GM23248 (cell line): ENCODE results near the gene CPAMD8. TPM values are rescaled to one million over a fixed set of nuclear protein-coding genes. Genes with fewer than 3 reads are reported as not detected.
A peak's percentile ranks its signal among the peaks of the same experiment; 100 is the strongest.

Experiments used
- DNase-seq: peaks from one replicate; pipeline ENCODE4 v3.0.0-alpha.2; 2015
- H2AFZ ChIP-seq: fragments of 200-600 bp; sonication (generic); 2 replicates; pipeline ENCODE4 v1.6.1; 2016; ENCODE audit warnings: antibody characterized with exemption
- H3F3A ChIP-seq: fragments of 200-600 bp; sonication (generic); 2 replicates; pipeline ENCODE4 v1.6.1; 2016; ENCODE audit warnings: mild to moderate bottlenecking, antibody characterized with exemption, mixed run types; ENCODE audit not compliant: insufficient read depth
- H3K27ac ChIP-seq: fragments of 200-600 bp; sonication (generic); 2 replicates; pipeline ENCODE4 v1.5.1; 2016; ENCODE audit warnings: mild to moderate bottlenecking
- H3K27me3 ChIP-seq: fragments of 200-600 bp; sonication (generic); replicated peaks from 2 replicates; pipeline ENCODE4 v1.6.1; 2016; ENCODE audit warnings: mild to moderate bottlenecking; ENCODE audit not compliant: insufficient read depth
- H3K36me3 ChIP-seq: fragments of 200-600 bp; sonication (generic); 2 replicates; pipeline ENCODE4 v1.6.1; 2016; ENCODE audit warnings: low read depth, mild to moderate bottlenecking
- H3K4me1 ChIP-seq: fragments of 200-600 bp; sonication (generic); 2 replicates; pipeline ENCODE4 v1.6.1; 2016; ENCODE audit warnings: mild to moderate bottlenecking; ENCODE audit not compliant: insufficient read depth
- H3K4me2 ChIP-seq: fragments of 200-600 bp; sonication (generic); one replicate; pipeline ENCODE4 v1.6.1; 2016; ENCODE audit warnings: mild to moderate bottlenecking; ENCODE audit not compliant: unreplicated experiment
- H3K4me3 ChIP-seq: fragments of 200-600 bp; sonication (generic); 2 replicates; pipeline ENCODE4 v1.5.1; 2016; ENCODE audit warnings: mild to moderate bottlenecking
- H3K79me2 ChIP-seq: fragments of 200-600 bp; sonication (generic); 2 replicates; pipeline ENCODE4 v1.6.1; 2016; ENCODE audit warnings: mild to moderate bottlenecking; ENCODE audit not compliant: insufficient read depth
- H3K9ac ChIP-seq: fragments of 200-600 bp; sonication (generic); 2 replicates; pipeline ENCODE4 v1.6.1; 2016; ENCODE audit warnings: mild to moderate bottlenecking
- H3K9me2 ChIP-seq: fragments of 200-600 bp; sonication (generic); 2 replicates; pipeline ENCODE4 v1.6.1; 2016; ENCODE audit warnings: mixed run types, mild to moderate bottlenecking, moderate library complexity; ENCODE audit not compliant: insufficient read depth
- H3K9me3 ChIP-seq: fragments of 200-600 bp; sonication (generic); one replicate; pipeline ENCODE4 v1.6.1; 2017; ENCODE audit warnings: low read depth
- H4K20me1 ChIP-seq: fragments of 200-600 bp; sonication (generic); 2 replicates; pipeline ENCODE4 v1.6.0; 2016; ENCODE audit not compliant: insufficient read depth
- EZH2 ChIP-seq: fragments of 200-600 bp; sonication (generic); IDR thresholded peaks from 2 replicates; pipeline ENCODE4 v1.6.1; 2018; ENCODE audit warnings: antibody characterized with exemption, mild to moderate bottlenecking; ENCODE audit not compliant: insufficient read depth, poor library complexity, severe bottlenecking
- EZH2phosphoT487 ChIP-seq: fragments of 200-600 bp; sonication (generic); IDR thresholded peaks from 2 replicates; pipeline ENCODE4 v1.6.1; 2018; ENCODE audit warnings: antibody characterized with exemption, moderate library complexity, mild to moderate bottlenecking, low read depth; ENCODE audit not compliant: insufficient read depth
- WGBS, 2 experiments: methylation state at CpG; one replicate each; pipeline ENCODE4 v1.1.6; 2015 to 2017; ENCODE audit warnings: low lambda C conversion rate in 2 of 2, low coverage in 1 of 2; ENCODE audit errors: missing lambda C conversion rate in 2 of 2; 5-methylcytosine and 5-hydroxymethylcytosine counted together
- in situ Hi-C: fragments of 300-500 bp; cut with MboI; formaldehyde crosslinking; loops from 2 replicates; pipeline ENCODE4 v1.15.0; 2020
- polyA plus RNA-seq: library from polyadenylated mRNA; unstranded; fragments of >200 nt; fragmentation: Nextera tagmentation; extraction: Ambion mirVana; gene quantifications from 2 replicates; pipeline ENCODE4 v1.2.1, GENCODE V29; 2016
- total RNA-seq: library from RNA; depleted of rRNA; stranded (reverse); fragments of >200 nt; shearing (Covaris generic); gene quantifications from 2 replicates; pipeline ENCODE4 v1.2.3, GENCODE V29; 2014

CPAMD8 gene
- total and polyA plus RNA-seq, 2 experiments from 2014 or later = 0.76 to 0.80 TPM

DNA sequence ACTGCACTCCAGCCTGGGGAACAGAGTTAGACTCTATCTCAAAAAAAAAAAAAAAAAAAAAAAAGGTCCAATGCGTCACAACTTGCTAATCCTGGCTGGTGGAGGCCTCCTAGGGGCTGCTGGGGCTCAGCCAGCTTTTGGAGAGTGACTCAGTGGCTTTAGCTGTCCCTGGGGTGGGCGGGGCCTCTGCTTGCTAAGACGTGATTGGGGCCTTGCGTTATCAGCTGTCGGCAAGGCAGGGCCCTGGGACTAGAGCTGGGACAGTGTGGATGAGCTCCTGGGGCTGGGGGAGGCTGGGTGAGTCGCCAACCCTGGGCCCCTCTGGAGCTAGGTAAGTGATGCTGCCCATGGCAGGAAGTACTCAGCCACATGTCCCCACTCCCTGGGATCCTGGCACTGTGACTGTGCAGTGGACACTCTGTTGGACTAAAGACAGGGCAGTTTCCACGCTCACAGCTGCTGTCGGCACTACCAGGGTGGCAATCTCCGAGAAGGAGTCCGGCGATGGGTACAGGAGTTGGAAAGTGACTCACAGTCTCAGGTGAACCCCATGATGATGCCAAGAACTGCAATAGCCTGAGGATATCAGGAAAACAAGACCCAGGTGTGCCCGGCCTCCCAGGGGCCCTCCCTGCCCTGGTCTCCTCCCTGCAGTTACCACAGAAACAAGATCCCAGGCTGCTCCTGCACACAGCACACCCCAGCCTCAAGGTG, 105.6 kb downstream of the CPAMD8 start:
- WGBS, 2 experiments = 58 to 60% methylated on average over 12 of the region's 12 CpGs
- Histone ChIP-seq H3K36me3 (no peaks in the 10 kb centered on the region), H3K79me2 (no peaks in the 10 kb centered on the region), H3K9ac (no peak overlapping the region), H2AFZ (no peak overlapping the region), H4K20me1 (no peaks in the 10 kb centered on the region), H3K4me2 (no peak overlapping the region), H3K27me3 (0 out of 2 replicates have a peak, but pooled peaks cover 6% of the 10 kb centered on the region), H3K4me3 (no peak overlapping the region), H3K9me3 (no peaks in the 10 kb centered on the region), H3F3A (no peaks in the 10 kb centered on the region), H3K27ac (no peak overlapping the region), H3K9me2 (no peaks in the 10 kb centered on the region), H3K4me1 (no peaks in the 10 kb centered on the region)
- TF ChIP-seq EZH2 = no peak
- TF ChIP-seq EZH2phosphoT487 = no peak
- peak; percentile 91 for DNase-seq
- in situ Hi-C loops = no loop called here

DNA sequence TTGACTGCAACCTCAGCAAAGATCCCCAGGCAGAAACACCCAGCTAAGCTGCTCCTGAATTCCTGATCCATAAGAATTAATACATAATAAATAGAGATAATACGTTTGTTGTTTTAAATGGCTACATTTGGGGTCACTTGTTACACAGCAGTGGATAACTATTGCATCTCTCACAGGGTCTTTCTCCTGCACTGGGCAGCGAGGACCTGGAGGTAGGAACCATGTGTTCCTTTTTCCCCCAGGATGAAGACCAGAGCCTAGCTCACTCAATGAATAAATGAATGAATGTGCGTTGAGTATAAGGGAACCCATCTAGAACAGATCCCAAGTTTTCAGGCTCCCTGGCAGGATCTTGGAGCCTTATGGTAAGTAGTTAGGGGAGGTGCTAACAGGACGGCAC, 107.1 kb downstream of the CPAMD8 start:
- H3F3A ChIP-seq = no peaks in the 10 kb centered on the region
- H3K4me3 ChIP-seq = no peak overlapping the region
- H3K4me2 ChIP-seq = no peak overlapping the region
- no peak for TF ChIP-seq EZH2phosphoT487
- TF ChIP-seq EZH2 = no peak
- no peaks in the 10 kb centered on the region for H4K20me1 ChIP-seq
- in situ Hi-C loops = no loop called here
- no peak overlapping the region for H2AFZ ChIP-seq
- DNase-seq = no peak
- no peak overlapping the region for H3K9ac ChIP-seq
- H3K9me2 ChIP-seq = no peaks in the 10 kb centered on the region
- H3K4me1 ChIP-seq = no peaks in the 10 kb centered on the region
- H3K79me2 ChIP-seq = no peaks in the 10 kb centered on the region
- H3K27me3 ChIP-seq = 0 out of 2 replicates have a peak, but pooled peaks cover 6% of the 10 kb centered on the region
- H3K9me3 ChIP-seq = no peaks in the 10 kb centered on the region
- H3K27ac ChIP-seq = no peak overlapping the region
- 45 to 51% methylated on average over 4 of the region's 4 CpGs for WGBS, 2 experiments
- H3K36me3 ChIP-seq = no peaks in the 10 kb centered on the region

DNA sequence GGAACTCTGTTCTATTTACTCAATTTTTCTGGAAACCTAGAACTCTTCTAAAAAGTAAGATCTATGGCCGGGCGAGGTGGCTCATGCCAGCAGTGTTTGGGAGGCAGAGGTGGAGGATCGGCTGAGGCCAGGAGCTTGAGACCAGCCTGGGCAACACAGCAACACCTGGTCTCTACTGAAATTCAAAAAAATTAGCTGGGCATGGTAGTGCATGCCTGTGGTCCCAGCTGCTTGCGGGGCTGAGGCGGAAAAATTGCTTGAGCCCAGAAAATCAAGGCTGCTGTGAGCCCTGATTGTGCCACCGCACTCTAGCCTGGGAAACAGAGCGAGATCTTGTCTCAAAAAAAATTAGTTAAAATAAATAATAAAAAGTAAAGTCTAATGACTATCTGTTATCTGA, 109.2 kb downstream of the CPAMD8 start:
- DNase-seq = no peak
- Histone ChIP-seq H2AFZ (no peak overlapping the region), H3K4me1 (no peaks in the 10 kb centered on the region), H4K20me1 (no peaks in the 10 kb centered on the region), H3K27ac (no peak overlapping the region), H3F3A (no peaks in the 10 kb centered on the region), H3K4me2 (no peak overlapping the region), H3K9ac (no peak overlapping the region), H3K36me3 (no peaks in the 10 kb centered on the region), H3K27me3 (0 out of 2 replicates have a peak, but pooled peaks cover 6% of the 10 kb centered on the region), H3K9me2 (no peaks in the 10 kb centered on the region), H3K79me2 (no peaks in the 10 kb centered on the region), H3K9me3 (no peaks in the 10 kb centered on the region), H3K4me3 (no peak overlapping the region)
- in situ Hi-C loops = no loop called here
- 54 to 59% methylated on average over 7 of the region's 7 CpGs for WGBS, 2 experiments
- TF ChIP-seq EZH2phosphoT487 (no peak), EZH2 (no peak)

DNA sequence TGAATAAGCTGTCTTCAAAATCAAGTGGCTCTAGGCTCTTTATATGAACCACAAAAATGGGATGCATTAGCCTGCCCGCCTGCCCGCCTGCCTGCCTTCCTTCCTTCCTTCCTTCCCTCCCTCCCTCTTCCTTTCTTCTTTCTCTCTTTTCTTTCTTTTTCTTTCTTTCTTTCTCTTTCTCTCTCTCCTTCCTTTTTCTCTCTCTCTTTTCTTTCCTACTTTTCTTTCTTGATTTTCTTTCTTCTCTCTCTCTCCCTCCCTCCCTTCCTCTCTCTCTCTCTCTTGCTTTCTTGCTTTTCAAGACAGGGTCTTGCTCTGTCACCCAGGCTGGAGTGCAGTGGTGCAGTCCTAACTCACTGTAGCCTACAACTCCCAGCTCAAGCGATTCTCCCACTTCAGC, 110.9 kb downstream of the CPAMD8 start:
- no peaks in the 10 kb centered on the region for H3K9me3 ChIP-seq
- no peak overlapping the region for H3K4me3 ChIP-seq
- H3K36me3 ChIP-seq = no peaks in the 10 kb centered on the region
- H3K27me3 ChIP-seq = 0 out of 2 replicates have a peak, but pooled peaks cover 6% of the 10 kb centered on the region
- H3K27ac ChIP-seq = no peak overlapping the region
- no peak for TF ChIP-seq EZH2phosphoT487
- no peak for TF ChIP-seq EZH2
- WGBS, 2 experiments = 44 to 49% methylated on average over 3 of the region's 3 CpGs
- no peak overlapping the region for H2AFZ ChIP-seq
- DNase-seq = no peak
- no peak overlapping the region for H3K4me2 ChIP-seq
- H3K4me1 ChIP-seq = no peaks in the 10 kb centered on the region
- H3K9me2 ChIP-seq = no peaks in the 10 kb centered on the region
- no peaks in the 10 kb centered on the region for H4K20me1 ChIP-seq
- no peaks in the 10 kb centered on the region for H3F3A ChIP-seq
- no peak overlapping the region for H3K9ac ChIP-seq
- H3K79me2 ChIP-seq = no peaks in the 10 kb centered on the region
- in situ Hi-C loops = no loop called here
